ENCODE data around the gene CHN2. TPM values are rescaled to one million over a fixed set of nuclear protein-coding genes. Genes with fewer than 3 reads are reported as not detected.

The CHN2 gene
- total RNA-seq, 1 donor from 2014 or later = 8.0 TPM

DNA sequence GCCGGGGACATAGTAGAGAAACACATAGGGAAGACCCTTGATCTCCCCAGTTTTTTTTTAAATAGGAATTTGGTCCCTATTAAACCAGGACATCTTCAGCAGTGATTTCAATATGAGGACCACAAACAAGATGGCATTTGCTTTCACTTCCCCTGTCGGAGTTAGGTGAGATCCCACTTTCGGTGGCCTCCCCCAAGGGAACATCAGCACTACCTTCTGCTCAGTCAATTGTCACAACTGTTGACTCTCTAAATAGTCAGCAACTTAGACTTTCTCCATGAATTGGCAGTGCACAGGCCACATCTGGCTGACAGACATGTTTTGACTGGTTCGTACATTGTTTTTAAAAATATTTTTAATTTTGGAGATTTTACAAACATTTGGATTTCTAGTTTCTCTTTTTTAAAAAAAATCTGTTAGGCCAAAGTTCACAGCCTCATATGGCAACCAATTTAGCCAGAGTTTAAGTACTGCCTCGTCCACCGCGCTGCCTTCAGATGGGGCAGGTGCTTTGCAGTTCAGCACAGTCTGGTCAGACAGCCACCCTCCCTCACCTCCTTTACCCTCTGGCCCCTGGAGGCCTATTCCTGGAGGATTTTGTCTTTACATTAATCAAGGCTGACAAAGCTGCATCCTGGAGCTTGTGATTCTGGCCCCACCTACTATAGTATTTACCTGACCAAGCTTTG is 229.9 kb downstream of the CHN2 start:
- Mint-ChIP-seq H3K9me3 (no peaks in the 10 kb centered on the region), H3K4me1 (no peaks in the 10 kb centered on the region), H3K27me3 (ENCODE audit: low read depth) (no peaks in the 10 kb centered on the region), H3K36me3 (no peaks in the 10 kb centered on the region), H3K4me3 (no peak overlapping the region), H3K27ac (no peak overlapping the region)
- DNase-seq (ENCODE audit: low spot score in 2 of 2, unreplicated experiment in 2 of 2) = no peak
- TF ChIP-seq CTCF (IDR thresholded peaks at IDR 0.05; ENCODE audit: unreplicated experiment) = no peak

GRCh38 chr7:29424984-29425309 is 230.4 kb downstream of the CHN2 start:
- Mint-ChIP-seq H3K36me3 (no peaks in the 10 kb centered on the region), H3K4me1 (no peaks in the 10 kb centered on the region), H3K27me3 (ENCODE audit: low read depth) (no peaks in the 10 kb centered on the region), H3K27ac (no peak overlapping the region), H3K4me3 (no peak overlapping the region), H3K9me3 (no peaks in the 10 kb centered on the region)
- no peak for TF ChIP-seq CTCF (IDR thresholded peaks at IDR 0.05; ENCODE audit: unreplicated experiment)
- DNase-seq (ENCODE audit: low spot score in 2 of 2, unreplicated experiment in 2 of 2) = no peak

DNA sequence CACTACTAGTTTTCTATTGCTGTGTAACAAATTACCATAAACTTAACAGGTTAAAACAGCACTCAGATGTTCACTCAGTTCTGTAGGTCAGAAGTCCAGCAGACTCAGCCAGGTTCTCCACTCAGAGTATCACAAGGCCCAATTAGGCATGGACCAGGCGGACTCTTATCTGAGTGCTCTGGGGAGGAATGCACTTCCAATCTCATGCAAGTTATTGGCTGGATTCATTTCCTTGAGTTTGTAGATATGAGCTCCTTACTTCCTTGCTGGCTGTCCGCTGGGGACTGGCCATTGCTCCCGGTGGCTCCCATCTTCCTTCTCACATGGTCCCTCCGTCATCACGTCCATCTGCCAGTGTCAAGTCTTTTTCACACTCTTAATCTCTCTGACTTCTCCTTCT is 232.0 kb downstream of the CHN2 start:
- Mint-ChIP-seq H3K36me3 (no peaks in the 10 kb centered on the region), H3K27me3 (ENCODE audit: low read depth) (no peaks in the 10 kb centered on the region), H3K27ac (no peak overlapping the region), H3K4me1 (no peaks in the 10 kb centered on the region), H3K4me3 (no peak overlapping the region), H3K9me3 (no peaks in the 10 kb centered on the region)
- no peak for DNase-seq (ENCODE audit: low spot score in 2 of 2, unreplicated experiment in 2 of 2)
- no peak for TF ChIP-seq CTCF (IDR thresholded peaks at IDR 0.05; ENCODE audit: unreplicated experiment)

GRCh38 chr7:29429401-29429800 is 234.8 kb downstream of the CHN2 start:
- Mint-ChIP-seq H3K9me3 (no peaks in the 10 kb centered on the region), H3K4me1 (peaks cover 4% of the 10 kb centered on the region), H3K36me3 (no peaks in the 10 kb centered on the region), H3K27me3 (ENCODE audit: low read depth) (no peaks in the 10 kb centered on the region), H3K4me3 (no peak overlapping the region), H3K27ac (no peak overlapping the region)
- TF ChIP-seq CTCF (IDR thresholded peaks at IDR 0.05; ENCODE audit: unreplicated experiment) = no peak
- DNase-seq (ENCODE audit: low spot score in 2 of 2, unreplicated experiment in 2 of 2) = no peak

DNA sequence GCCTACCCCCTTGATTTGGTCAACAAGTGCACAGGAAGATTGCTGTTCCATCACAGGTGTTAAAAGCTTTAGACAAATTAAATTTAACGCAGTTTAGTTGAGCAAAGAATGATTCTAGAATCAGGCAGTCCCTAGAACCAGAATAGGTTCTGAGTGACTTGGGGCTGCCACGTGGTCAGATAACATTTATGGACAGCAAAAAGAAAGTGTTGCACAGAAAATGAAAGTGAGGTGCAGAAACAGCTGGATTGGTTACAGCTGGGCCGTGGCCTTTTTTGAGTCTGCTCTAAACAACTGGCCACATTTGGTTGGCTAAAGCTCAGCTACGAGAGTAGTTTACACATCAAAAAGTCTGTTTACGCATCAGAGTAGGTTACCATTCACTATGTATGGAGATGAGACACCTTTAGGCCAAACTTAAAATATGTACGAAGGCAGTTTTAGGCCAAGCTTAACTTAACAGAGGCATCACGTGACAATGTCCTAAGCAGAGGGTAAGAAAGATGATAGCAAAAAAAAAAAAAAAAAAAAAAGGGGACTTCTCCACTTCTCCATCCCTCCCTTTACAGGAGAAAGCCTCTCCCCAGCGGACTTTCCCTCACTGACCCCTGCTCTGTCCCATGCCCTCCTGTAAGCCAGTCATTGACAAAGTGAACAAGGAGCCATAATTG is 235.8 kb downstream of the CHN2 start:
- H3K36me3 Mint-ChIP-seq = no peaks in the 10 kb centered on the region
- H3K27ac Mint-ChIP-seq = no peak overlapping the region
- H3K4me3 Mint-ChIP-seq = no peak overlapping the region
- no peak for DNase-seq (ENCODE audit: low spot score in 2 of 2, unreplicated experiment in 2 of 2)
- no peak for TF ChIP-seq CTCF (IDR thresholded peaks at IDR 0.05; ENCODE audit: unreplicated experiment)
- peaks cover 5% of the 10 kb centered on the region for H3K4me1 Mint-ChIP-seq
- H3K27me3 Mint-ChIP-seq (ENCODE audit: low read depth) = no peaks in the 10 kb centered on the region
- H3K9me3 Mint-ChIP-seq = no peaks in the 10 kb centered on the region
